Measurements from ENCODE around the gene NRCAM.

Gene NRCAM

GRCh38 chr7:108114117-108114841, 342.0 kb downstream of the NRCAM start:
- no peak for FAIRE-seq

- FAIRE-seq: no peak
Observed at GRCh38 chr7:108112683-108113082, 343.6 kb downstream of the NRCAM start.

- no peak for FAIRE-seq
Observed at GRCh38 chr7:108109221-108109908, 346.9 kb downstream of the NRCAM start.

GRCh38 chr7:108108131-108108530, 348.1 kb downstream of the NRCAM start:
- FAIRE-seq: no peak

- FAIRE-seq: no peak
Observed at GRCh38 chr7:108104324-108104723, 351.9 kb downstream of the NRCAM start.

GRCh38 chr7:108103558-108104298, 352.5 kb downstream of the NRCAM start:
- FAIRE-seq: no peak

- FAIRE-seq: no peak
Observed at GRCh38 chr7:108102671-108103312, 353.4 kb downstream of the NRCAM start.

GRCh38 chr7:108101759-108102158, 354.5 kb downstream of the NRCAM start:
- FAIRE-seq: no peak

- no peak for FAIRE-seq
Observed at GRCh38 chr7:108099713-108100112, 356.5 kb downstream of the NRCAM start.

- no peak for FAIRE-seq
Observed at GRCh38 chr7:108097703-108098102, 358.5 kb downstream of the NRCAM start.

Measured in TTC549 (cell line).